Activated CD4-positive, alpha-beta memory T cell treated with anti-CD3 and anti-CD28 coated beads for 36 hours (primary cell): Measurements from ENCODE around the gene LOXL1. TPM values are rescaled to one million over a fixed set of nuclear protein-coding genes. Genes with fewer than 3 reads are reported as not detected.

Source experiments
- CTCF ChIA-PET: fragments of 350-600 bp; sonication (Branson Sonifier 250); formaldehyde crosslinking; loops from one replicate; lab custom pipeline; 2021; ENCODE audit warnings: antibody characterized with exemption, inconsistent platforms; lab: Charles Lee
- POLR2A ChIA-PET: fragments of 350-600 bp; sonication (Branson Sonifier 250); formaldehyde crosslinking; loops from one replicate; lab custom pipeline; 2021; ENCODE audit warnings: antibody characterized with exemption; lab: Charles Lee
- DNase-seq: peaks from one replicate; pipeline ENCODE4 v3.0.0-alpha.2; 2020
- H3K27ac Mint-ChIP-seq: one replicate; pipeline ENCODE4 v1.8.0; 2021; ENCODE audit warnings: mixed read lengths
- H3K27me3 Mint-ChIP-seq: one replicate; pipeline ENCODE4 v1.8.0; 2021; ENCODE audit warnings: mixed read lengths
- H3K36me3 Mint-ChIP-seq: one replicate; pipeline ENCODE4 v1.8.0; 2021; ENCODE audit warnings: mixed read lengths
- H3K4me1 Mint-ChIP-seq: one replicate; pipeline ENCODE4 v1.8.0; 2021; ENCODE audit warnings: low read depth, mixed read lengths
- H3K4me3 Mint-ChIP-seq: one replicate; pipeline ENCODE4 v1.8.0; 2021; ENCODE audit warnings: mild to moderate bottlenecking, mixed read lengths
- H3K9me3 Mint-ChIP-seq: one replicate; pipeline ENCODE4 v1.8.0; 2021; ENCODE audit warnings: mixed read lengths
- intact Hi-C: fragments of 100-400 bp; cut with micrococcal nuclease; formaldehyde crosslinking; loops from one replicate; pipeline ENCODE4 v1.15.1; 2023
- total RNA-seq, 2 experiments: library from RNA; stranded (reverse); gene quantifications; one replicate each; pipeline ENCODE4 v1.2.3, GENCODE V29; 2021

The LOXL1 gene
- total RNA-seq, 2 experiments from 2014 or later = 2.5 to 3.3 TPM

GRCh38 chr15:73902121-73903020 is 23.9 kb upstream of the LOXL1 start:
- DNase-seq = no peak
- Mint-ChIP-seq H3K27me3 (no peaks in the 10 kb centered on the region), H3K9me3 (no peaks in the 10 kb centered on the region), H3K27ac (no peak overlapping the region), H3K4me1 (no peaks in the 10 kb centered on the region), H3K4me3 (no peak overlapping the region), H3K36me3 (no peaks in the 10 kb centered on the region)
- ChIA-PET POLR2A (no interaction called here), CTCF (interaction anchor here (1.8 kb wide), 1 partner anchor 28 kb away, joined by 7 read pairs; the partner anchor contains the start of gene TBC1D21)
- intact Hi-C loops = no loop called here

- intact Hi-C loops = no loop called here
Measured at GRCh38 chr15:73904026-73904815, 22.0 kb upstream of the LOXL1 start.

GRCh38 chr15:73905225-73905827 is 20.9 kb upstream of the LOXL1 start:
- Mint-ChIP-seq H3K27ac (no peak overlapping the region), H3K9me3 (no peaks in the 10 kb centered on the region), H3K27me3 (no peaks in the 10 kb centered on the region), H3K4me1 (no peaks in the 10 kb centered on the region), H3K36me3 (no peaks in the 10 kb centered on the region), H3K4me3 (no peak overlapping the region)
- intact Hi-C loops = no loop called here
- DNase-seq = no peak
- ChIA-PET CTCF (interaction anchor here (1.3 to 9.1 kb wide), 3 partner anchors 12 to 37 kb away, joined by 4 to 107 read pairs (median 17); partner anchors contain the start of gene TBC1D21), POLR2A (no interaction called here)

More at GRCh38 chr15:73904026-73904815, 22.0 kb upstream of the LOXL1 start:
- ChIA-PET CTCF (interaction anchor here (0.8 to 1.6 kb wide), 3 partner anchors 24 to 35 kb away, joined by 3 to 5 read pairs (median 4); no protein-coding TSS in a partner anchor), POLR2A (no interaction called here)
- H3K4me3 Mint-ChIP-seq = no peak overlapping the region
- H3K27ac Mint-ChIP-seq = no peak overlapping the region
- DNase-seq = no peak
- H3K4me1 Mint-ChIP-seq = no peaks in the 10 kb centered on the region
- no peaks in the 10 kb centered on the region for H3K36me3 Mint-ChIP-seq
- H3K27me3 Mint-ChIP-seq = no peaks in the 10 kb centered on the region
- no peaks in the 10 kb centered on the region for H3K9me3 Mint-ChIP-seq

- Mint-ChIP-seq H3K9me3 (no peaks in the 10 kb centered on the region), H3K4me3 (no peak overlapping the region), H3K36me3 (no peaks in the 10 kb centered on the region), H3K27me3 (no peaks in the 10 kb centered on the region), H3K27ac (no peak overlapping the region), H3K4me1 (no peaks in the 10 kb centered on the region)
- ChIA-PET CTCF (interaction anchor here (0.8 to 9.1 kb wide), 16 partner anchors 9 to 66 kb away, joined by 3 to 107 read pairs (median 6); partner anchors contain the start of genes LOXL1 and TBC1D21), POLR2A (interaction anchor here (1.0 kb wide), 1 partner anchor 21 kb away, joined by 3 read pairs; no protein-coding TSS in a partner anchor)
- intact Hi-C loops = no loop called here
- no peak for DNase-seq
Measured at GRCh38 chr15:73906346-73907034, 19.8 kb upstream of the LOXL1 start.

- Mint-ChIP-seq H3K36me3 (no peaks in the 10 kb centered on the region), H3K4me1 (no peaks in the 10 kb centered on the region), H3K27me3 (no peaks in the 10 kb centered on the region), H3K4me3 (no peak overlapping the region), H3K9me3 (no peaks in the 10 kb centered on the region), H3K27ac (no peak overlapping the region)
- ChIA-PET POLR2A (interaction anchor here (1.0 kb wide), 1 partner anchor 21 kb away, joined by 3 read pairs; no protein-coding TSS in a partner anchor), CTCF (interaction anchor here (0.9 to 9.1 kb wide), 14 partner anchors 9 to 66 kb away, joined by 3 to 107 read pairs (median 7); partner anchors contain the start of genes LOXL1 and TBC1D21)
- no peak for DNase-seq
- intact Hi-C loops = no loop called here
Measured at GRCh38 chr15:73907035-73907408, 19.2 kb upstream of the LOXL1 start.

- H3K36me3 Mint-ChIP-seq = no peaks in the 10 kb centered on the region
- intact Hi-C loops = loop anchor here (1.0 kb wide), 1 partner anchor 34 kb away; no protein-coding TSS in a partner anchor
- no peaks in the 10 kb centered on the region for H3K9me3 Mint-ChIP-seq
- POLR2A ChIA-PET = no interaction called here
- CTCF ChIA-PET = interaction anchor here (0.7 to 9.1 kb wide), 15 partner anchors 9 to 1116 kb away, joined by 3 to 107 read pairs (median 7); partner anchors contain the start of genes LOXL1 and TBC1D21
- no peaks in the 10 kb centered on the region for H3K4me1 Mint-ChIP-seq
- H3K27ac Mint-ChIP-seq = no peak overlapping the region
- no peak overlapping the region for H3K4me3 Mint-ChIP-seq
- DNase-seq = peak; percentile 86
- no peaks in the 10 kb centered on the region for H3K27me3 Mint-ChIP-seq
Measured at GRCh38 chr15:73908030-73908821, 18.0 kb upstream of the LOXL1 start.

GRCh38 chr15:73908822-73909122 is 17.5 kb upstream of the LOXL1 start:
- H3K36me3 Mint-ChIP-seq = no peaks in the 10 kb centered on the region
- no peaks in the 10 kb centered on the region for H3K4me1 Mint-ChIP-seq
- no peaks in the 10 kb centered on the region for H3K27me3 Mint-ChIP-seq
- ChIA-PET POLR2A (interaction anchor here (1.0 kb wide), 1 partner anchor 19 kb away, joined by 3 read pairs; no protein-coding TSS in a partner anchor), CTCF (interaction anchor here (1.1 to 9.1 kb wide), 9 partner anchors 9 to 49 kb away, joined by 3 to 107 read pairs (median 14); partner anchors contain the start of genes LOXL1 and TBC1D21)
- H3K9me3 Mint-ChIP-seq = no peaks in the 10 kb centered on the region
- intact Hi-C loops = loop anchor here (1.0 kb wide), 1 partner anchor 34 kb away; no protein-coding TSS in a partner anchor
- H3K27ac Mint-ChIP-seq = no peak overlapping the region
- DNase-seq = no peak
- H3K4me3 Mint-ChIP-seq = no peak overlapping the region

GRCh38 chr15:73909651-73910050 is 16.6 kb upstream of the LOXL1 start:
- intact Hi-C loops = no loop called here
- H3K4me1 Mint-ChIP-seq = peaks cover 5% of the 10 kb centered on the region
- DNase-seq = no peak
- POLR2A ChIA-PET = interaction anchor here (1.0 kb wide), 1 partner anchor 18 kb away, joined by 3 read pairs; no protein-coding TSS in a partner anchor
- H3K27ac Mint-ChIP-seq = no peak overlapping the region
- no peaks in the 10 kb centered on the region for H3K27me3 Mint-ChIP-seq
- H3K36me3 Mint-ChIP-seq = no peaks in the 10 kb centered on the region
- H3K9me3 Mint-ChIP-seq = no peaks in the 10 kb centered on the region
- no peak overlapping the region for H3K4me3 Mint-ChIP-seq
- CTCF ChIA-PET = interaction anchor here (3.4 to 9.1 kb wide), 5 partner anchors 8 to 36 kb away, joined by 14 to 107 read pairs (median 26); partner anchors contain the start of genes LOXL1 and TBC1D21

- peaks cover 2% of the 10 kb centered on the region for H3K36me3 Mint-ChIP-seq
- intact Hi-C loops = no loop called here
- CTCF ChIA-PET = interaction anchor here (1.0 to 9.1 kb wide), 5 partner anchors 9 to 37 kb away, joined by 3 to 107 read pairs (median 5); partner anchors contain the start of genes LOXL1 and TBC1D21
- H3K4me3 Mint-ChIP-seq = no peak overlapping the region
- POLR2A ChIA-PET = no interaction called here
- H3K27me3 Mint-ChIP-seq = no peaks in the 10 kb centered on the region
- peaks cover 5% of the 10 kb centered on the region for H3K4me1 Mint-ChIP-seq
- no peak for DNase-seq
- no peak overlapping the region for H3K27ac Mint-ChIP-seq
- H3K9me3 Mint-ChIP-seq = no peaks in the 10 kb centered on the region
Measured at GRCh38 chr15:73910522-73911303, 15.5 kb upstream of the LOXL1 start.
